Stimulated activated CD4-positive, alpha-beta T cell treated with anti-CD3 and anti-CD28 coated beads, Interleukin-4, amount 100 ng/mL, for 48 hours (primary cell): ENCODE data around the gene BLZF1.
"Not testable (repeated sequence)": the region's sequence is repeated elsewhere in the genome, so short reads cannot be mapped to it uniquely, and the experiment has no call there.

ENCODE experiments used
- DNase-seq, 2 donors: peaks; one replicate each; pipeline ENCODE4 v3.0.0-alpha.2; 2020; ENCODE audit warnings: low read depth in 2 of 2

Gene BLZF1

GRCh38 chr1:169367686-169368405 lies at the start of gene BLZF1, which contains the start of gene NME7:
Gene BLZF1, plus strand, starts transcription at chr1:169368195. Its CDS starts 1,328 bp downstream, at chr1:169369523.
Gene NME7, minus strand, starts transcription at chr1:169367797. Its CDS starts 87 bp downstream, at chr1:169367710.
- peak; percentile 96 to 98 for DNase-seq

GRCh38 chr1:169318536-169319244 lies 49.3 kb upstream of the BLZF1 start:
- no peak for DNase-seq

GRCh38 chr1:169321539-169321938 lies 46.5 kb upstream of the BLZF1 start:
- no peak for DNase-seq

GRCh38 chr1:169322138-169322537 lies 45.9 kb upstream of the BLZF1 start:
- DNase-seq: no peak

- DNase-seq: no peak
These were observed 42.9 kb upstream of the BLZF1 start for GRCh38 chr1:169325117-169325516.

GRCh38 chr1:169326261-169326955 lies 41.6 kb upstream of the BLZF1 start:
- DNase-seq: no peak

GRCh38 chr1:169326956-169327268 lies 41.1 kb upstream of the BLZF1 start:
- no peak for DNase-seq

GRCh38 chr1:169327875-169328274 lies 40.1 kb upstream of the BLZF1 start:
- DNase-seq: no peak

- DNase-seq: no peak
These were observed 38.6 kb upstream of the BLZF1 start for GRCh38 chr1:169329383-169329782.

GRCh38 chr1:169330927-169331326 lies 37.1 kb upstream of the BLZF1 start:
- no peak for DNase-seq

- not testable (repeated sequence) for DNase-seq
These were observed 33.3 kb upstream of the BLZF1 start for GRCh38 chr1:169334727-169335126.

GRCh38 chr1:169336947-169337715 lies 30.9 kb upstream of the BLZF1 start:
- not testable (repeated sequence) for DNase-seq

GRCh38 chr1:169338617-169339016 lies 29.4 kb upstream of the BLZF1 start:
- no peak for DNase-seq

GRCh38 chr1:169339773-169340172 lies 28.2 kb upstream of the BLZF1 start:
- DNase-seq: no peak

GRCh38 chr1:169340882-169341281 lies 27.1 kb upstream of the BLZF1 start:
- DNase-seq: no peak

- not testable (repeated sequence) for DNase-seq
These were observed 25.9 kb upstream of the BLZF1 start for GRCh38 chr1:169342096-169342495.

- no peak for DNase-seq
These were observed 22.5 kb upstream of the BLZF1 start for GRCh38 chr1:169345511-169345910.

GRCh38 chr1:169346036-169346589 lies 21.9 kb upstream of the BLZF1 start:
- DNase-seq: no peak

GRCh38 chr1:169347688-169348382 lies 20.2 kb upstream of the BLZF1 start:
- DNase-seq: no peak

GRCh38 chr1:169348383-169349036 lies 19.5 kb upstream of the BLZF1 start:
- no peak for DNase-seq
